Stimulated activated CD4-positive, alpha-beta T cell treated with anti-CD3 and anti-CD28 coated beads, TNF-alpha, amount 100 ng/mL, for 24 hours (primary cell): Measurements from ENCODE around the gene KRTAP19-2.
"Not testable (repeated sequence)": the region's sequence is repeated elsewhere in the genome, so short reads cannot be mapped to it uniquely, and the experiment has no call there.

Experiments
- DNase-seq, 3 experiments: peaks; one replicate each; pipeline ENCODE4 v3.0.0-alpha.2; 2020; ENCODE audit warnings: low read depth in 3 of 3

Gene KRTAP19-2

GRCh38 chr21:30487336-30487735 lies at the start of gene KRTAP19-2:
Gene KRTAP19-2, minus strand, starts transcription at chr21:30487436. Its CDS starts 88 bp downstream, at chr21:30487348.
- DNase-seq: no peak

- no peak for DNase-seq
Observed at GRCh38 chr21:30518876-30519275, 31.6 kb upstream of the KRTAP19-2 start.

- DNase-seq: no peak
Observed at GRCh38 chr21:30515681-30516080, 28.4 kb upstream of the KRTAP19-2 start.

GRCh38 chr21:30505621-30506205 lies 18.5 kb upstream of the KRTAP19-2 start:
- DNase-seq: not testable (repeated sequence)

GRCh38 chr21:30502041-30502440 lies 14.8 kb upstream of the KRTAP19-2 start, which contains the start of gene KRTAP19-5:
Gene KRTAP19-5, minus strand, starts transcription at chr21:30502141. Its CDS starts 51 bp downstream, at chr21:30502090.
- no peak for DNase-seq

GRCh38 chr21:30497065-30497464 lies 9.8 kb upstream of the KRTAP19-2 start, which contains the start of gene KRTAP19-4:
Gene KRTAP19-4, minus strand, starts transcription at chr21:30497165. Its CDS starts 55 bp downstream, at chr21:30497110.
- no peak for DNase-seq

- DNase-seq: no peak
Observed at GRCh38 chr21:30491963-30492428, 4.8 kb upstream of the KRTAP19-2 start, which contains the start of gene KRTAP19-3. Gene KRTAP19-3, minus strand, starts transcription at chr21:30492013. Its CDS starts 56 bp downstream, at chr21:30491957.

GRCh38 chr21:30486180-30486579 lies 1.1 kb downstream of the KRTAP19-2 start:
- no peak for DNase-seq

- DNase-seq: no peak
Observed at GRCh38 chr21:30482130-30482529, 5.1 kb downstream of the KRTAP19-2 start.

- no peak for DNase-seq
Observed at GRCh38 chr21:30480145-30480544, 7.1 kb downstream of the KRTAP19-2 start, which contains the start of gene KRTAP19-1. Gene KRTAP19-1, minus strand, starts transcription at chr21:30480367. Its CDS starts 50 bp downstream, at chr21:30480317.

- DNase-seq: no peak
Observed at GRCh38 chr21:30479259-30479658, 8.0 kb downstream of the KRTAP19-2 start.

GRCh38 chr21:30478004-30478403 lies 9.2 kb downstream of the KRTAP19-2 start:
- DNase-seq: no peak

- no peak for DNase-seq
Observed at GRCh38 chr21:30468900-30469714, 18.1 kb downstream of the KRTAP19-2 start.

GRCh38 chr21:30463713-30464112 lies 23.5 kb downstream of the KRTAP19-2 start:
- no peak for DNase-seq

GRCh38 chr21:30448514-30448913 lies 38.7 kb downstream of the KRTAP19-2 start:
- DNase-seq: no peak

GRCh38 chr21:30447056-30447455 lies 40.2 kb downstream of the KRTAP19-2 start:
- DNase-seq: no peak

- no peak for DNase-seq
Observed at GRCh38 chr21:30444204-30444603, 43.0 kb downstream of the KRTAP19-2 start.

GRCh38 chr21:30443226-30443625 lies 44.0 kb downstream of the KRTAP19-2 start:
- no peak for DNase-seq

- no peak for DNase-seq
Observed at GRCh38 chr21:30439975-30440374, 47.3 kb downstream of the KRTAP19-2 start, which contains the start of gene KRTAP15-1. Gene KRTAP15-1, plus strand, starts transcription at chr21:30440275. Its CDS starts 53 bp downstream, at chr21:30440328.
